A673 (cell line): ENCODE data around the gene MSRB3. TPM values are rescaled to one million over a fixed set of nuclear protein-coding genes. Genes with fewer than 3 reads are reported as not detected.
A peak's percentile ranks its signal among the peaks of the same experiment; 100 is the strongest.

Experiments
- BruUV-seq: library from RNA; stranded (reverse); fragments of 400-500 nt; replicated peaks from 2 replicates; lab custom pipeline; 2021; lab: Mats Ljungman, UMichigan
- CTCF ChIA-PET: fragments of 300-600 bp; sonication (Branson Sonifier 250); formaldehyde crosslinking; loops from one replicate; lab custom pipeline; 2022; ENCODE audit warnings: antibody characterized with exemption; lab: Charles Lee
- POLR2A ChIA-PET: fragments of 300-600 bp; sonication (Branson Sonifier 250); formaldehyde crosslinking; loops from one replicate; lab custom pipeline; 2022; ENCODE audit warnings: antibody characterized with exemption; ENCODE audit not compliant: low non-redundant PET; lab: Charles Lee
- DNase-seq: peaks from one replicate; pipeline ENCODE4 v3.0.0-alpha.2; 2015; ENCODE audit warnings: low spot score
- H3K27ac ChIP-seq: fragments of 200-600 bp; sonication (generic); 2 replicates; pipeline ENCODE4 v1.5.1; 2016; ENCODE audit warnings: mixed run types, low read depth, mild to moderate bottlenecking, mixed read lengths, antibody characterized with exemption, low read length; ENCODE audit not compliant: poor library complexity, severe bottlenecking
- H3K27me3 ChIP-seq: fragments of 200-600 bp; sonication (generic); replicated peaks from 2 replicates; pipeline ENCODE4 v1.6.1; 2017; ENCODE audit warnings: mixed run types, low read depth, mild to moderate bottlenecking, mixed read lengths, antibody characterized with exemption, low read length; ENCODE audit not compliant: insufficient read depth, poor library complexity
- H3K36me3 ChIP-seq: fragments of 200-600 bp; sonication (generic); 2 replicates; pipeline ENCODE4 v1.6.1; 2016; ENCODE audit warnings: mixed run types, mild to moderate bottlenecking, mixed read lengths, antibody characterized with exemption, low read length; ENCODE audit not compliant: insufficient read depth, poor library complexity, severe bottlenecking
- H3K4me1 ChIP-seq: fragments of 200-600 bp; sonication (generic); 2 replicates; pipeline ENCODE4 v1.6.1; 2017; ENCODE audit warnings: mixed run types, mild to moderate bottlenecking, mixed read lengths, antibody characterized with exemption, low read length; ENCODE audit not compliant: insufficient read depth, poor library complexity, severe bottlenecking
- H3K4me3 ChIP-seq: fragments of 200-600 bp; sonication (generic); 2 replicates; pipeline ENCODE4 v1.5.1; 2016; ENCODE audit warnings: low read depth, mixed run types, mild to moderate bottlenecking, mixed read lengths, low read length; ENCODE audit not compliant: poor library complexity, severe bottlenecking
- H3K9me3 ChIP-seq: fragments of 200-600 bp; sonication (generic); 2 replicates; pipeline ENCODE4 v1.6.1; 2016; ENCODE audit warnings: mixed run types, low read depth, mild to moderate bottlenecking, mixed read lengths, antibody characterized with exemption, low read length; ENCODE audit not compliant: poor library complexity, severe bottlenecking
- EZH2 ChIP-seq: fragments of 200-600 bp; sonication (generic); IDR thresholded peaks from 2 replicates; pipeline ENCODE4 v1.6.1; 2017; ENCODE audit warnings: borderline replicate concordance, low read depth, mild to moderate bottlenecking, mixed read lengths, antibody characterized with exemption, low read length; ENCODE audit not compliant: poor library complexity, severe bottlenecking
- intact Hi-C: fragments of 100-400 bp; cut with micrococcal nuclease; formaldehyde crosslinking; loops from one replicate; pipeline ENCODE4 v1.10.0; 2022; ENCODE audit not compliant: unreplicated experiment
- total RNA-seq: library from RNA; stranded (reverse); gene quantifications from 2 replicates; pipeline ENCODE4 v1.2.3, GENCODE V29; 2021
- TF ChIP-seq, protein P1 (sequence below): fragments of 300-800, 200-600 bp; sonication (generic); conservative IDR thresholded peaks from 2 replicates; pipeline ENCODE4 v1.5.1; 2017; ENCODE audit warnings: low read depth, mild to moderate bottlenecking, antibody characterized with exemption, low read length, moderate library complexity, mixed read lengths

MSRB3 gene
- total RNA-seq, 1 experiment from 2014 or later: 2.1 TPM

DNA sequence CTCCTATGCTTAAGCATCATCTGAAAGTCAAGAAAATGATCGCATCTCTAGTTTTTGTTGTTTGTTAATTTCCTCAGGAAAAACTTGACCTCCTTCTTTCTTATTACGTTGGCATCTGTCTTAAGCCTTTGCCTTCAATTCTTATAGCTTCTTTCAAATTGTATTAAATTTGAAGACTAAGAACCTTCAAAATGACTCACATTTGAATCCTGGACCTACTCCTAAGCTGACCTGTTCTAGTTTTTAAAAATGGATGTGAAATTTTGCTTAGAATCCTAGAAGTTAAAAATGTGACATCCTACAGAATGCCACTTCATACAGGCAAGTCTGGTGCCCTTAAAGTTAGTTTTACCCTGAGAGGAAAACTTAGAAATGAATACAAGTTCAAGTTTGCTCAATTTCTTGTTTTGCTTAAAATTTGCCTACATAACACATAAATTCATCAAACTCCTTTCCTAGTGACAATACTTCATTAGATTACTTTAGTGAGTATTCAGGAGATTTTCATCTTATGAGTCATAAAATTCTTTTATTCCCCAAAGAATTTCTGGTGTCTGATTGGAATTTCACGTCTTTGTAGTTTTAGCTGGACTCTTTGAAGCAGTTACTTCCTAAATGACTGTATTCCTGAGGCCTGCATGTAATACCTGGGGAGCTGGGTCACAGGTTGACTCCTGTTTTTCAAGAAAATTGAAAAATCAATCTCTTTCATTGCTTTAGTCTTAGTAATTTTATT is 152.3 kb downstream of the MSRB3 start:
- no TSS peak for BruUV-seq
- no peaks in the 10 kb centered on the region for H3K27me3 ChIP-seq
- H3K4me3 ChIP-seq: no peak overlapping the region
- CTCF ChIA-PET: no interaction called here
- TF ChIP-seq, protein P1, sequence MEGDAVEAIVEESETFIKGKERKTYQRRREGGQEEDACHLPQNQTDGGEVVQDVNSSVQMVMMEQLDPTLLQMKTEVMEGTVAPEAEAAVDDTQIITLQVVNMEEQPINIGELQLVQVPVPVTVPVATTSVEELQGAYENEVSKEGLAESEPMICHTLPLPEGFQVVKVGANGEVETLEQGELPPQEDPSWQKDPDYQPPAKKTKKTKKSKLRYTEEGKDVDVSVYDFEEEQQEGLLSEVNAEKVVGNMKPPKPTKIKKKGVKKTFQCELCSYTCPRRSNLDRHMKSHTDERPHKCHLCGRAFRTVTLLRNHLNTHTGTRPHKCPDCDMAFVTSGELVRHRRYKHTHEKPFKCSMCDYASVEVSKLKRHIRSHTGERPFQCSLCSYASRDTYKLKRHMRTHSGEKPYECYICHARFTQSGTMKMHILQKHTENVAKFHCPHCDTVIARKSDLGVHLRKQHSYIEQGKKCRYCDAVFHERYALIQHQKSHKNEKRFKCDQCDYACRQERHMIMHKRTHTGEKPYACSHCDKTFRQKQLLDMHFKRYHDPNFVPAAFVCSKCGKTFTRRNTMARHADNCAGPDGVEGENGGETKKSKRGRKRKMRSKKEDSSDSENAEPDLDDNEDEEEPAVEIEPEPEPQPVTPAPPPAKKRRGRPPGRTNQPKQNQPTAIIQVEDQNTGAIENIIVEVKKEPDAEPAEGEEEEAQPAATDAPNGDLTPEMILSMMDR: no peak
- no peak for TF ChIP-seq EZH2
- POLR2A ChIA-PET: no interaction called here
- peak overlapping the region; percentile 60 for H3K27ac ChIP-seq
- no peaks in the 10 kb centered on the region for H3K9me3 ChIP-seq
- H3K4me1 ChIP-seq: peaks cover 37% of the 10 kb centered on the region
- peak; percentile 82 for DNase-seq
- intact Hi-C loops: no loop called here
- no peaks in the 10 kb centered on the region for H3K36me3 ChIP-seq

DNA sequence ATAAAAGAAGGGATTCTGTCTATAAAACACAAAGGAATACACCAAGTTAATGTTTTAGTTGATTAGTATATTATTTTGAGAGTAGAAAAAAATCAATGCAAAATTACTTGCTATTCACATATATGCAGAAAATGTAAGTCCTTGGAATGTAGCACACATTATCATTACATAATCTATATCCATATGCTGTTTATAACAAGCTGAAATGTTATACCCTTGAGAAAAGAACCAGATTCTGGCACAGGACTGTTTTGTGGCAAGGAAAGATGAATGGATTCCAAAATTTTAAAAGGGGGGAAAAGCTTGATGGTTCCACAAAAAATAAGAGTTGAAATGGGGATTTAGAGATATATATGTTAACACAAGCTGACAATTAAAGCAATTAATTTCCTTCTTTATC is 153.6 kb downstream of the MSRB3 start:
- H3K27ac ChIP-seq: no peak overlapping the region

DNA sequence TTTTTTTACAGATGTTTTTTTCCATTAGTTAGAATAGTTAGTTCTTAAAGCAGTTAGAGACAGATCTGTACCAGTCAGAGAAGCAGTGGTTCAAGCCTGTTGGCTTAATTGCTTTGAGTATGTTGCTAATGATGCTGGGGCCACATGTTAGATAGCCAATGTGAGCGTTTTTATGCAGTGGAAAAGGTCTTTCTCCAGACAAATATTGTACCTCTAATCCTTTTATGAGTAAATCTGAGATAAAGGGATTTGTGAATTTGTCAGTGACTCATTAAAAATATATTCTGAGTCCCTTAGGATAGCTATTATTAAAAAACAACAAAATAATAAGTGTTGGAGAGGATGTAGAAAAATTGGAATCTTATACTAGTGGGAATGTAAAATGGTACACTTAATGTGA is 154.2 kb downstream of the MSRB3 start:
- no peak for TF ChIP-seq EZH2
- TF ChIP-seq, protein P1: no peak
- Histone ChIP-seq H3K36me3 (no peaks in the 10 kb centered on the region), H3K4me1 (peaks cover 34% of the 10 kb centered on the region), H3K27ac (no peak overlapping the region), H3K4me3 (no peak overlapping the region), H3K27me3 (no peaks in the 10 kb centered on the region), H3K9me3 (no peaks in the 10 kb centered on the region)
- no peak for DNase-seq
- CTCF ChIA-PET: no interaction called here
- intact Hi-C loops: no loop called here
- POLR2A ChIA-PET: no interaction called here
- no TSS peak for BruUV-seq

More for the DNA sequence above, 153.6 kb downstream of the MSRB3 start:
- Histone ChIP-seq H3K4me1 (peaks cover 34% of the 10 kb centered on the region), H3K9me3 (no peaks in the 10 kb centered on the region), H3K36me3 (no peaks in the 10 kb centered on the region), H3K27me3 (no peaks in the 10 kb centered on the region), H3K4me3 (no peak overlapping the region)
- CTCF ChIA-PET: no interaction called here
- no TSS peak for BruUV-seq
- DNase-seq: no peak
- POLR2A ChIA-PET: no interaction called here
- intact Hi-C loops: no loop called here
- no peak for TF ChIP-seq EZH2
- TF ChIP-seq, protein P1: no peak
